GM19035 (cell line): ENCODE data around the gene ACTR3.
"Not testable (repeated sequence)": the region's sequence is repeated elsewhere in the genome, so short reads cannot be mapped to it uniquely, and the experiment has no call there.

Source experiments
- ATAC-seq: cut with Tn5 transposase; IDR thresholded peaks from one replicate; pipeline ENCODE4 v1.9.1; 2021; ENCODE audit not compliant: unreplicated experiment

Gene ACTR3

GRCh38 chr2:113901943-113902342 is 12.1 kb downstream of the ACTR3 start:
- no peak for ATAC-seq

GRCh38 chr2:113905886-113906285 is 16.0 kb downstream of the ACTR3 start:
- ATAC-seq, result no peak

GRCh38 chr2:113906647-113907046 is 16.8 kb downstream of the ACTR3 start:
- ATAC-seq, result no peak

- ATAC-seq, result no peak
Measured at GRCh38 chr2:113907297-113907696, 17.4 kb downstream of the ACTR3 start.

- no peak for ATAC-seq
Measured at GRCh38 chr2:113910110-113910717, 20.3 kb downstream of the ACTR3 start.

GRCh38 chr2:113910967-113911678 is 21.2 kb downstream of the ACTR3 start:
- no peak for ATAC-seq

- ATAC-seq, result no peak
Measured at GRCh38 chr2:113915082-113915819, 25.4 kb downstream of the ACTR3 start.

GRCh38 chr2:113918229-113918628 is 28.3 kb downstream of the ACTR3 start:
- ATAC-seq, result no peak

- ATAC-seq, result no peak
Measured at GRCh38 chr2:113920996-113921395, 31.1 kb downstream of the ACTR3 start.

GRCh38 chr2:113922335-113922734 is 32.4 kb downstream of the ACTR3 start:
- no peak for ATAC-seq

- no peak for ATAC-seq
Measured at GRCh38 chr2:113922784-113923183, 32.9 kb downstream of the ACTR3 start.

GRCh38 chr2:113925884-113926283 is 36.0 kb downstream of the ACTR3 start:
- no peak for ATAC-seq

- ATAC-seq, result no peak
Measured at GRCh38 chr2:113926314-113926713, 36.4 kb downstream of the ACTR3 start.

- no peak for ATAC-seq
Measured at GRCh38 chr2:113930448-113930847, 40.6 kb downstream of the ACTR3 start.

- ATAC-seq, result no peak
Measured at GRCh38 chr2:113937501-113937900, 47.6 kb downstream of the ACTR3 start.

- ATAC-seq, result no peak
Measured at GRCh38 chr2:113940891-113941290, 51.0 kb downstream of the ACTR3 start.

- ATAC-seq, result not testable (repeated sequence)
Measured at GRCh38 chr2:113945784-113946183, 55.9 kb downstream of the ACTR3 start.

GRCh38 chr2:113950906-113951305 is 61.0 kb downstream of the ACTR3 start:
- ATAC-seq, result not testable (repeated sequence)

- ATAC-seq, result no peak
Measured at GRCh38 chr2:113961000-113961399, 71.1 kb downstream of the ACTR3 start.

GRCh38 chr2:113962692-113963480 is 73.0 kb downstream of the ACTR3 start:
- no peak for ATAC-seq

- no peak for ATAC-seq
Measured at GRCh38 chr2:113963965-113964364, 74.1 kb downstream of the ACTR3 start.
